Skin of body (tissue), 2 donors: Measurements from ENCODE around the gene FBXW8. TPM values are rescaled to one million over a fixed set of nuclear protein-coding genes. Genes with fewer than 3 reads are reported as not detected.

Source experiments
- DNase-seq: peaks from one replicate; lab custom pipeline; 2025; lab: John Stamatoyannopoulos, UW
- total RNA-seq: library from RNA; depleted of rRNA; stranded (reverse); fragments of >200 nt; gene quantifications from one replicate; pipeline ENCODE4 v1.2.3, GENCODE V29; 2014

Gene FBXW8
- total RNA-seq, 1 donor from 2014 or later, result 11.1 TPM

DNA sequence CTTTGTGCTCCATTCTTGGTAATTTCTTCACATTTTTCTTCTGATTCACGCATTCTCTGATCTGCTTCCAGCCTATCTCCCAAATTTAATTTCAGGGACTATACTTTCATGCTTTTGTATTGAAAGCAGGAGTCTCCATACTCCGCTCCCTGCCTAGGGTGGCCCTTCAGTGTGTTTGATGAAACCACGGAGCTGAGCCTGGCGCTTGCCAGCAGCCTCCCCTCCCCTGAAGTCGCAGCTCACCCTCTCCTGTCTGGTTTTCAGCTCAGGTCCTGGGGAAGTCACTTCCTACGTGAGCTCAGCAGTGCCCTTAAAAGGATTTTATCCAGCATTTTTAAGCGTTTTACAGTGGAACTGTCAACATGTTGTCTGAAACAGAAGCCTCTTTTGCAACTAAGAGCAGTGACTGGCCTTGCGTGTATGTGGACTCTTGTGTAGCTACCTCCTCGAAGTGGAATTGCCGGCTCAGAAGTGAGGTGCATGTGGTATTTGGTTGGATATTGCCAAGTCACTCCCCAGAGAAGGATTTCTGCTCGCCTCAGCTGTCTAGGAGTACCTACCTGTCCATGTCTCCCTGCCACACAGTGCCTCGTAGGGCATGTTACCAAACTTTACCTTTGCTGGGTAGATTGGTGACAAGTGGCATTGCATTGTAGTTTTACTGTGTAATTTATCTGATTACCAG, 109.9 kb downstream of the FBXW8 start:
- DNase-seq, result no peak

DNA sequence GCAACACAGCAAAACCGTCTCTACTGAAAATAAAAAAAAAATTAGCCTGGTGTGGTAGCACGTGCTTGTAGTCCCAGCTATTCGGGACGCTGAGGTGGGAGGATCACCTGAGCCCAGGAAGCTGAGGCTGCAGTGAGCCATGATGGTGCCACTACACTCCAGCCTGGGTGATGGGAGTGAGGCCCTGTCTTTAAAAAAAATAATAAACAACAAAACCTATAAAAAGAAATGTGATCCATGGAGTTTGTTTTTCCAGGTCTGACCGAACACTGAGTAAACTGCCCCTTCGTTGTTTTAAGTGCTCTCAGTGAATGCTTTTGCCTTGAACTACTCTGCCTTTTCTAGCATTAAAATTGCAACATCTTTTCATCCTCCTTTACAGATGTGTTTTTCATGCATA, 111.7 kb downstream of the FBXW8 start:
- no peak for DNase-seq

DNA sequence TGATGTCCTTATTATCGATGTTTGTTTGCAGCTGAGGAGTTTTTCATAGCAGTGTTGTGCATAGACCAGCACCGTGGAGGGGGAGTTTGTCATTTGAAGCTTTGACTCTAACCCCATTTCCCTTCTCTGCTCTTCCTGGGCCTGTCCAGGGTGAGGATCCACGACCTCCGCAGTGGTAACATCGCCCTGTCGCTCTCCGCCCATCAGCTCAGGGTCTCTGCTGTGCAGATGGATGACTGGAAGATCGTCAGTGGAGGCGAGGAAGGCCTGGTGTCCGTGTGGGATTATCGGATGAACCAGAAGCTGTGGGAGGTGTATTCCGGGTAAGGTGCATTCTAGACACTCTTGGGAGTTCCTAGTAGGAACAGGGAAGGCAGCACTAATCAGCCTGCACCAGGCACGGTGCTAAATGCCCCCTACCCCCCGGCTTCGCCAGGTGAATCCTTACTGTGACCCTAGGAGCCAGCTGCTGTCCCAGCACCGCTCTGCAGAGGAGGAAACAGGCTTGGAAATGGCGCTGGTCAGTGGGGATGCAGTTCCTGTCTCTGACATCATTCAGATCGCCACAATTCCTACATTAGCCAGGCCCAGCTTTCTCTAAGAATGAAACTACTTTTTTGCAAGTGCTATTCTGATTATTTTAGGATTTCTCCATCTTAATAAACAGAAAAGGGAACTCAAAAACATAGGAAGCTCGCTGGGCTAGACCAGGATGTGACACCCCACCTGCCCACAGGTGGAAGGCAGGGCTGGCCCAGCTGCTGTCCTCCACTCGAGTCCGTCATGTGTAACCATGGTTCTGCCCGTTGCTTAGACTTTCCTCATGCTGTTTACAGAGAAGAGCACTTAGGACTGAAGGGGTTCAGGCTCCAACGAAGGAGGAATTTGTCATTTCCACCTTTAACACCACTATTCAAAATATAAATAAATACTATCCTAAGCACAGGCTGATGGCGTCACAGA, 113.5 kb downstream of the FBXW8 start:
- no peak for DNase-seq

DNA sequence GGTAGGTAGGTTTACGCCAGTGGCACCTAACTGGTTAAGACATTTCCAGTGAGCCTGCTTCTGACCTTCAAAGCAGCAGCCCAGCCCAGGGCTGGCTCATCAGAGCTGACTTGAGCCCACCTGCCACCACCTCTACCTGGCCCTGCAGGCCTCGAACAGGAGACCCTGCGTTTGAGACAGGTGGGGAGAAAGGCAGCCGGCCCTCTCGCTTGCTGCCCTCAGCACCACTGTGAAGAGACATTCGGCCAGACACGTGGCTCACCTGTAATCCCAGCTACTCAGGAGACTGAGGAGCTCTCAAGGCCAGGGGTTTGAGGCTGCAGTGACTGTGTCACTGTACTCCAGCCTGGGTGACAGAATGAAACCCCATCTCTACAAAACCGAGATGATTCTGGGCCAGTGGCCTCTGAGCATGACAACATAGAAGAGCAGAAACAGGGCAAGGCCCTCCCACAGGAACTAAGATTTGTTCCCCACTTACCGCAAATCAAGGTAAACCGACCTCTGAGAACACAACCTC, 114.3 kb downstream of the FBXW8 start:
- DNase-seq, result no peak

DNA sequence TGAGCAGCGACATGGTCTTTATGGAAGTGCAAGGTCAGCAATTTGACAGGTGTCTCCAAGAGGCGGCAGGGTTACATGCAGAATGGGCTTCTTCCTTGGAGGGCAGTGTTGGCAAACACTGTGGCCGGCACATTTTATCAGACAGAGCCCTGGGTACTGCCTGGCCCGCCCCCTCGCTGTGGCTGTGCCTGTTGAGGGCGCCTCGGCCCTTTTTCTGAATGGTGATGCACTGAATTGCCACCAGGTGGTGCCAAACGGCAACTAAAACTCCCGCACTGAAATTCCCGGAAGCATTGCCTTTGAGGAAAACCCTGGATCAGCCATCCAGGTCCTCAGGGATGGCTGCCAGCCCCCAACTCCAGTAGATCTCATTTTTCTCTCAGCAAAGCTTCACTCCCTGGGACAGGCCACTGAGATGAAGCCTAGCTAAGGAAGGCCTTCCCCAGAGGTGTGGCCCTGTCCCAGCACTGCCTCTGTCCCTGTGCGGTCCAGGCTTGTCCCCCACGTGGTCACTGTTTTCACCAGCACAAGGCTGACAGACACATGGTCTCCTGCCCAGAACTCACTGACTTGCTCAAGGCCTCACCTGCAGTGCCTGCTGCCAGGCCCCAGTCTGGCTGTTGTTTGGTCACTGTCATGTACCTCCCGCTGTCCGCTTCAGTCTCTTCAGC, 114.9 kb downstream of the FBXW8 start:
- DNase-seq, result peak; percentile 40

DNA sequence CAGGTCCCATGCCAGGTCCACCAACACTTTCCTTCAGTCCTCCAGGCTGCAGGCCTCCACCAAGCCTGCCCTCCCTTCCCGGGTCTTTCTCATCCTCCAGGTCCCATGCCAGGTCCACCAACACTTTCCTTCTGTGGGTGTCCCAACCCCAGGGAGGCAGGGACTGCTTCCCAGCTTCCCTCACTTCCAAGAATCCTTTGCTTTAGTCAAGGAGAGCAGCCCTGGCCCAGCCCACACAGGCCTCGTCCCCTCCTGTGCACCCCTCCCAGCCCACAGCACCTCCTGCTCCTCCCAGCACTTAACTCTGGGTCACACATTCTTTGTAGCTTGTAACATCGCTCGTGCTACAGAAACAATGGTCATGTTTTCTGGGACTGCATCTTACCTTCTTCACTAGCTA, 115.6 kb downstream of the FBXW8 start:
- no peak for DNase-seq

DNA sequence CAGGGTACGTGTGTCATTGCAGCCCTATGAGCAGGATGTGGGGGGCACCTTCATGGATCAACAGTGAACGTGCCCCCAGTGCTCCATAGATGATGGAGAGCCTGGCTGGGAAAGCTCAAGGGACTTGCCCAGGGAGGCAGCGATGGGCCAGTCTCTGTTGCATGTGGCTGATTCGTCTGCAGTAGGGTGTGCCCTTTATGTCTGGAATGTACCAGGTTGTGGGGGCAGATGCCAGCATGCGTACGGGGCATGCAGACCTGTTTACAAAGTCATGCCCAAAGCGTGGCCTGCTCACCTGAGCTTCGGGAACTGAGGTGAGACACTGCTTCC, 116.1 kb downstream of the FBXW8 start:
- no peak for DNase-seq

DNA sequence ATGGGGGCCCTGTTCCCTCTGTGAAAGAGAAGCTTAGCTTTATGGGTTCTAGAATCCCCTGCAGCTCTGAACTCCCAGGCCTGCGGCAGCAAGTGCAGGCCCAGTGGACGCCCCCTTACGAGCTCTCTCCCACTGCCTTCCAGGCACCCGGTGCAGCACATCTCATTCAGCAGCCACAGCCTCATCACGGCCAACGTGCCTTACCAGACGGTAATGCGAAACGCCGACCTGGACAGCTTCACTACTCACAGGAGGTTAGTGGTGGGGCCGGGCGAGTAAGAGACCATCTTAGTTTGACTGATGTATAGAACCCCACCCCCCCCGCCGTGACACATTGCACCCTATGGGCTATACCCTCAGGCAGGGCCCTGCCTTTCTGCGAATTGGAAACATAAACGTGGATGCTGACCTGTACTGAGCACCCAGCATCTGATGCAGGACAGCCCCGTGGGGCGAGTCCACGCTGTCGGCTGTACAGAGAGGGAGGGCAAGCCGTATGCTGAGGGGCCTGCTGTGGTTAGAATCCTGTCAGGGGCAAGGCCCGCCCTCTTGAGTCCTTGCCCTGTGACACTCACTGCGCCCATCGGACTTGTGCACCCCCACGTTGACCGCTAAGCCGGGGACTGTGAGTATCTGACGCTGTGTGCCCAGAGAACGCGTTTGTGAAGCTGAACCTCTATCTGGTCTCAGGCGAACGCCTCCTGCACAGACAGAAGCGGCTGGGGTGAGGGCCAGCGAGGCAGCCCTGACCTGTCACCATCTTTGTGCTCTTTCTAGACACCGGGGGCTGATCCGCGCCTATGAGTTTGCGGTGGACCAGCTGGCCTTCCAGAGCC, 116.7 kb downstream of the FBXW8 start:
- no peak for DNase-seq

DNA sequence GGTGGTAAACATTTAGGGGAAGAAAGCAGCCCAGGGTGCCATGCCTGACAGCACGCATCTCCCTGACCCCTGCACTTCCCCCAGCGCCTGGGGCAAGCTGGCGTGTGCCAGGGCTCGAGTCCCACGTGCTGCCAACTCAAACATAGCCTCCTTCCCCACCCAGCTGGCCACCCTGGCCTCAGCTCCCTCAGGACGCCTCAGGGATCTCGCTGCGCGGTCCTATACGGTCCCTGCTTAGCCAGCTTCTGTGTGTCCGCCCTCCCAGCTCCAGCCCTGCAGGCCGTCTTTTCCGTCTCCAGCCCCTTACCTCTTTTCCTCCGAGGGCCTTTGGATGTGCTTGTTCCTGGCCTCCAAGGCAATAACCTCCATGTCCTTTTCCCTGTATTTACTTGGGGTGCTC, 117.5 kb downstream of the FBXW8 start:
- no peak for DNase-seq

DNA sequence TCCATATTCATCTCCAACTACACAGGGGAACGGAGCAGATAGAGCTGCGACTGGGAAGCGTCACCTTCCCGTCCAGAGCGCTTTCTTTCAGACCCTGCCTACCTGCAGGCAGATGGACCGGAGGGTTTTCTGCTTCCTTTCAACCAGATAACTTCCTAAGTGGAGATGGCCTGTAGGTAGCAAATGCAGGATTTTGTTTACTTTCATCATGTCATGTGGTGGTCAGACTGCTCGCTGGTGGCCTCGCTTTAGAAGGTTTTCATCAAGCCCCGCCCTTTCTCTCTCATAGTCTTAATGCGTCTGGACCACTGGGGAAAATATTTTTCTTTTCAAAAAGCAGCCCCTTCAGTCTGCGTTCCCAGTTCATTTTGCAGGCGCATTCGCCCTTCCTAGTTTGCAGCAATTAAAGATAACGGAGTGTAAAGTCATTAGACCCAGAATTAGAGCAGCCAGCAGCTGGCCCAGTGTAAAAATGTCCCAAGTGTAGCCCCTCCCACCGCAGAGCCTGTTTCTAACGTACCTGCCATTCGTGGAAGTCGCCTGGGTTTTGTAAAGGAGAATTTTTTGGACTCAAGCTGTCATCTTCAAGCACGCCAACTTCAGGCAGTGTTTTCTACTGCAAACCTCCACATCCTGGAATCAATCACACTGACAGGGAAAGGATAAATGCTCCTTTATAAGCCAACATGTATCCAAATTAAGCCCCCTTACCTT, 119.6 kb downstream of the FBXW8 start:
- DNase-seq, result no peak

DNA sequence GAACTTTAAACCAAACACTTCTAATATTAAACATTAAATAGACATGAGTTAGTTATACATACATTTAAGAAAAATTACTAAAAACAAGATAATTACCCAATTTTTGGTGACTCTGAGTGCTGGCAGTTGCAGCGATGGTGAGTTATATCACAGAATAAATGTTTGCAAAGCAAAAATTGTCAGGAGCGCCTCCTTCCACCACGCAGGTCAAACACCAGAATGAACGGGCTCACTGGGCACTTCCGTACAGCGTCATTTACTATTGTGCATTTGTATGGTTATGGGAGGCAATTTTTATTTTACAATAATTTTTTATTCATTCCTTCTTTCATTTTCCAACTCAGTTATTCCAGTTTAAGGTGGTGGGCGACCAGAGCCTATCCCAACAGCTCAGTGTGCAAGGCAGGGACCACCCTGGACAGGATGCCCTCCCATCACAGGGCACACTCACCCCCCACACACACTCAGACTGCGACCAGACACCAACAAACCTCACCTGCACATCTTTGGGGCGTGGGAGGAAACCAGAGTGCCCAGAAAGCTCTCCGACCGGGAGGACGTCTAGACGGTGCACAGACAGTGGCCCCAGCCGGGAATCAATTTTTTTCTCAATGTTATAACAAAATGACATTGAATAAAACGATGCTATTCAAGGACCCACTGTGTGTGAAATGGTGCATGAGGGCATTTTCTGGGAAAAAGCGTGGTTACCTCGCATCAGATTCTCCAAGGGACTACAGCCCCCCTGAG, 121.3 kb downstream of the FBXW8 start:
- DNase-seq, result no peak

DNA sequence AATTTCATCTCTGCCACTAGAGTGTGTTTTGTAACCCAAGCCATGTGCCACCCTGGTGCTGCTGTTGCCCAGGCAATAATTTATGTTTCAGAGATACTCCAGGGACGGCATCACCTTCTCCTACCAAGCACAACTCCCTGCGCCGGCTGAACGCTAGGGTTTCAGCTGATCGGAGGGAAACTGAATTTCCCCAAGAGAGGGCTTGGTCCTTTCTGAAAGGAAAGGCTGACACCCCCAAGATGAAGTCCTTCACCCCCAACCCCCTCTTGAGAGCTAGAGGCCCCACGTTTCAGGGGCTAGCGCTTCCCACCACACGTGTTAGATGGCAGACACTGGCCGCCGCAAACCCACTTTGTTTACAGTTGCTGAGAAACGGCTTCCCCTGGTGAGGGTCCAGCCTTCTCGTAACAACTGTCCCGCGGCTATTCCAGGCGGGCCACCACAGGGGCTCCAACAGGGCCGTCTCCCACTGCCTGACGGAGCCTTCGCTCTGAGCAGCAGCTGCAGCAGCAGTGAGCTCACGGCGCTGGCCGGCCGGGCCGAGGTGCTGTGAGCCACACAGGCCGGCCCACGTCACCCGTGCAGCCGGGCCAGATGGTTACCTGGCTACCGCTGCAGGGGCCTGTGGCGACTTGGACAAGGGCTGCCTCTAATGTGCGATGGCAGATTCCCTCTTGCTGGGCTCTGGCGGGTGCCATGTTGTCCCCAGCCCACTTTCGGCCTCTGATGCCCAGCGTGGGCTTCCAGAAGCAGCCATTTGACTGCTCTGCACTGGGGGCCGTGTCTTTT, 122.0 kb downstream of the FBXW8 start:
- no peak for DNase-seq

DNA sequence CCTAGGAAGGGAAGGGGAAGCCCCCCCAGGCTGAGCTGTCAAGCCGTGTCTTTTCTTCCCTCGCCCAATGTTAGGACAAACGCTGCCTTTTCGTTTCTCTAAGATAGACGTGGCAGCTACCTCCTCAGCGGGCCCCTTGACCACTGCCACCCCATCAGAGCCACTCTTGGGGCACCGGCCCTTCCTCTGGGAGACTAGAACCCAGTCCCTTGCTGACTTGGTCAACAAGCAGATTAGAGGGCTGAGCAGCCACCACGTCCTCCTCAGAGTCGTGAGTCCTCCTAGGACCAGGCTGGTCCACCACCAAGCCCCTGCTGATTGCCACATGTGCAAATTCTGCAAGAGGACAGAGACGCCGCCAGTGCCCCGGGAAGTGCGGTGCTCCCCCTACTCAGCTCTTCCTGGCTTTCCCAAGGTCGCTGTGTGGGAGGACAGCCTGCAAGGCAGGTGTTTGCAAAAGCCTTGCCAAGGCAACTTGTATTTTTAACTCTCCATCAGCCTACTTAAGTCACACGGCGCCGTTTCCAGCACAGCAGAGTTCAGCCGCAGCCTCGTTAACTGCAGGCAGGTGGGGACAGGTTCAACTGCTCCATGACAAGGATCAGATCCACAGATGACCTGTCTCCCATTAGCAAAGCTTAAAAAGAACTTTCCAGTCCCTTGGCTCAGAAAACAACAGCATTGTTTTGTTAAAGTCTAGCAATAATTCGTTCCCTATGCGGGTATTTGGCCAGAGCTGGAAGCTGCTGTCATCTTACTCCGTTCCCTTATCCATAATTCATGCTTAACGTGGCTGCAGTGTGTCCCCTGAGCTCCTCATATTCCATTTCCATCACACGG, 122.9 kb downstream of the FBXW8 start:
- no peak for DNase-seq

DNA sequence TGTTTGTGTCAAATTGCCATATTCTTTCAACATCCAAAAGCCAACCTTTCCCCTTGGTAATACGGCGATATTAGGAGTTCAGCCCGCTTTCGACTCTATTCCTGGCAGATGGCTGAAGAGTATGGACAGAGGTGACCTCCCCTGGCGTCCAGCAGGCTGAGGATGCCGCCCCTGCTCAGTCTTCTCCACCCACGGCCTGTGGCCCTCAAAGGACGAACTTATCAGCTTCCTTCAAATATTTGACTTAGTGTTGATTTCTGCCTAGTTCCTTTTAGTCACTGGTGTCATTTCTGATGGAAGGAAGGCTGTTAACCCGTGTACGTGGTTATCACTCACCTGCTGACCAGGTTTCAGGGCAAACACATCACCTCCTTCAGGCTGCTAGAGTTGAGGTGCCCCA, 123.5 kb downstream of the FBXW8 start:
- no peak for DNase-seq

DNA sequence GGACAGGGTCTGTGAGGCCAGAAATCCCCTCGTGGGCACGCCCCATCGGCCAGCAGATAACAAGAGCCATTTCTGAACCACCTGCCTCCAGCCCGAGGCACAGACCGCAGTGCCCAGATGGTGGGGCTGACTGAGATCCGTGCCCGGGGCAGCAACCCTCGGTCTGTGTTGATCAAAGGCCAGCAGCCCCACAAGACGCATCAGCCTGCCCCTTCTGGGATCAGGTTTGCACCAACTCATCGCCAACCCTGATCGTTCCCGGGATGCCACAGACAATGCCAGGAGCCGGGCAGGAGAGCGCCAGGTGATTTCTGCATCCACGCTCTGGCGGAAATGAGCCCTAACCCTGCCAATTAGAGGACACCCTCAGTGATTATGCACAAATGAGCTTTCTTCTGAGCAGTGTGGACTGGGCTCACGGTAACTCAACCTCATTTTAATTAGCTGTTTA, 124.0 kb downstream of the FBXW8 start:
- no peak for DNase-seq

DNA sequence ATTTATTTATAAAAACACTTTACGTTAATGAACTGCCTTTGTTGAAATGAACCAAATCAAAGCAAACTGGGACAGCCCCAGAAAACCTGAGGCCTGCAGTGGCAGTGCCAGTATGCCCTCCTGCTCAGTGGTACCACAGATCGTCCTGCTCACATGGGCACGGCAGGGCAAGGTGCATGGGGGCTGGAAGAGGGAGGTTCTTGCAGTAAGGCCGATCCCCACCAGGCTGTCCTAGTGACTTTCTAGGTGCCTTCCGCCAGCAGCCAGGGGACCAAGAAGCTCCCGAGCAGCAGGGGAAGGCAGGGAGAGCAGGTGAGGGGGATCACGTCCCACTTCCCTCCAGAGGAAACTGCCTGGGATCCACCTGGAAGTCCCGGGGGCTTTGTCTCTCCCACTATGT, 124.5 kb downstream of the FBXW8 start:
- DNase-seq, result no peak

DNA sequence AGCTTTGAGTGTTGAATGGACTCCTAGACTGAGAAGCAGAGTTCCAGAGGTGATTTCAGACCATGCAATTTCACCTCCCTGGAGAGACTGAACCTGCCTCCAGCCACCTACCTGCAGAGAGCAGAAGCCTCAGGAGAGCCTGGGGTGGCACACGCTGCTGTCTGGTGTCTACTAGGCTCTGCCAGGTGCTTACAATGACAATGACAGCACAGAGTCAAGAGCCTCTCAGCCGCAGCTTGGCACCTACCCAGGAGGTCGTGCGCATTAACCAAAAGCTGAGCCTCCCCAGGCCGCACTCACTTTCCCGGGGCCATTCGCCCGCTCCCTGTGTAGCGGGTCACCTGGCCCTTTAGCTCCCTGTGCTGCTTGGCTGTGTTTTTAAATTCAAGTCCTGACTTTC, 125.3 kb downstream of the FBXW8 start:
- DNase-seq, result no peak

DNA sequence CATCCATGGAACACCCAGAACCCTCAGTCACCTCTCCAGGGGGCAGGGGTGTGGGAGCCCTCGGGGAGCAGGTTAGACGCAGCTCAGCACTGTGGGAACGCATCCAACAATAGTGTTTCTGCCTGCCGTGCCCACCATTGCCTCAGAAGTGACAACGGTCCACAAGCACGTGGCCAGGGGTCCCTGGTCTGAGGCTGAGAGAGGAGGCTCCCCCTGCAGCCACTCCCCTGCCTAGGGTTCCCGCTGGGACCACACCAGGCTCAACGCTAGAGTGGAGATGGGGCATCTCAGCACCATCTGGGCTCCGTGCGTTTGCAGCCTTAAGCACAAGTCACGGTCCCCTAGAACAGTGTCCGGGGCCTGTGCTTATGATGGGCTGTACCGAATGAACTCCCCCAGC, 125.8 kb downstream of the FBXW8 start:
- no peak for DNase-seq
